ENCODE measurements around the gene TOX3. TPM values are rescaled to one million over a fixed set of nuclear protein-coding genes. Genes with fewer than 3 reads are reported as not detected.

TOX3 gene
- total RNA-seq, 2 experiments from 2014 or later, result not detected

DNA sequence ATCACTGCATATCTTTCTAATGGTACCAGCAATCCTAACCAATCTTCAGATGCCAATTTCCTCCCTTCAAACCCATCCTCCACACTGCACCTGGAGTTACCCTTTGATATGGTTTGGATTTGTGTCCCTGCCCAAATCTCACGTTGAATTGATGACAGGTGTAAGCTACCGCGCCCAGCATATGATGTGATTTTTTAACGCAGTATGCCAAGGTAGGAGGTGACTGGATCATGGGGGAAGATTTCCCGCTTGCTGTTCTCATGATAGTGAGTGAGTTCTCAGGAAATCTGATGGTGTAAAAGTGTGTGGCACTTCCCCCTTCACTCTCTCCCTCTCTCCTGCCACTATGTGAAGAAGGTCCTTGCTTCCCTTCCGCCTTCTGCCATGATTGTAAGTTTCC is 57.0 kb downstream of the TOX3 start:
- no peak for DNase-seq
- H3K36me3 Mint-ChIP-seq (ENCODE audit: low read depth), result no peaks in the 10 kb centered on the region
- no peaks in the 10 kb centered on the region for H3K9me3 Mint-ChIP-seq
- no peaks in the 10 kb centered on the region for H3K4me1 Mint-ChIP-seq
- no peak overlapping the region for H3K4me3 Mint-ChIP-seq
- ChIA-PET POLR2A (no interaction called here), CTCF (no interaction called here)
- no peaks in the 10 kb centered on the region for H3K27me3 Mint-ChIP-seq
- H3K27ac Mint-ChIP-seq, result no peak overlapping the region

DNA sequence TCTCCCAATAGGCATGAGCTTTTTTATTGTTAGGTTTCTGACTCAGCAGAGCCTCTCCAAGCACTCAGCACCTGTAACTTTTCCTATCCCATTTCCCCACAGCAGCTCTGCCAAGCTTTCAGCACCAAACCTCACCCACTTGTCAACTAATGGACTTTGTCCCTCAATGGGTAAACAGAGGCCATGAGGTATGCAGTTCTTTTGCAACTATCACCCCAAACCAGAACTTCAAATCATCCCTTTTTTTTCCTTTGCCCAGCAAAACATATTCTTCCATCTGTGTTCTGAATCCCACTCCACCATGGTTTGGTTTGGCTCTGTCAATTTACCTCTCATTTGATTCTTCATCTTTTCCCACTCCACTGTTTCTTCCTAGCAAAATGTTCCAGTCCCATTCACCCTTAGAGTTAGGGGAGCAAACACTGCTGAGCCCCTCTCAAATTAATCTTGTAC is 58.1 kb downstream of the TOX3 start:
- ChIA-PET POLR2A (no interaction called here), CTCF (no interaction called here)

DNA sequence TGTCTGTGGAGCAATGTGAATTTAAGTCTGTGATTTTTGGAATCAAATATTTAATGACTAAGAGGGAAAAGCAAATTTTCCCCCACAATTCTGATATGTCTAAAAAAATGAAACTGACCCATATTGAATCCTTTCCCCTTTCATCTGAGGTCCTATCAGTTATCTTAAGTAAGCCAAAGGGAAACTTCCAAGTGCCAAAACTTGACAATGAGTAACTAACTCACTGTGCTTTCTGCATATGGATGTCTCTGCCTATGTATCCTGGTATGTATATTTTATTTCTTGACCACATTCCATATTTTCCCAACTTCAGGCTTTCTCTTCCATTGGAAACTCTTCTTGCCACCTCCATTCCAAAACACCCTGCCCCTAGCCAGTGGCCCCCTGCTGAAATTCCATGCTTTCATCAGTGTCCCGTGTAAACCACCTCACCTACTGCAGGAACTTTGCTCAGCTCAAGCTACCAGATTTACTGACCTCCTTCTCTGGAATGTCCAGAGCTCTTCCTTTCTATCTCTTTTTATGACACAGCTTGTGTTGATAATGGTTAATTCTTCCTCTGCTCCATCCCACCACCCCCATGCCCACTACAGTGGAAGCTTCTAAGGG is 59.0 kb downstream of the TOX3 start:
- no peaks in the 10 kb centered on the region for H3K36me3 Mint-ChIP-seq (ENCODE audit: low read depth)
- CTCF ChIA-PET, result interaction anchor here (0.6 kb wide), 1 partner anchor 452 kb away, joined by 4 read pairs; no protein-coding TSS in a partner anchor
- H3K4me1 Mint-ChIP-seq, result no peaks in the 10 kb centered on the region
- H3K9me3 Mint-ChIP-seq, result no peaks in the 10 kb centered on the region
- no peak overlapping the region for H3K27ac Mint-ChIP-seq
- H3K4me3 Mint-ChIP-seq, result no peak overlapping the region
- no peaks in the 10 kb centered on the region for H3K27me3 Mint-ChIP-seq
- no peak for DNase-seq
- POLR2A ChIA-PET, result no interaction called here

More for the DNA sequence above, 58.1 kb downstream of the TOX3 start:
- Mint-ChIP-seq H3K4me1 (no peaks in the 10 kb centered on the region), H3K27ac (no peak overlapping the region), H3K36me3 (ENCODE audit: low read depth) (no peaks in the 10 kb centered on the region), H3K9me3 (no peaks in the 10 kb centered on the region), H3K27me3 (no peaks in the 10 kb centered on the region), H3K4me3 (no peak overlapping the region)
- DNase-seq, result no peak

DNA sequence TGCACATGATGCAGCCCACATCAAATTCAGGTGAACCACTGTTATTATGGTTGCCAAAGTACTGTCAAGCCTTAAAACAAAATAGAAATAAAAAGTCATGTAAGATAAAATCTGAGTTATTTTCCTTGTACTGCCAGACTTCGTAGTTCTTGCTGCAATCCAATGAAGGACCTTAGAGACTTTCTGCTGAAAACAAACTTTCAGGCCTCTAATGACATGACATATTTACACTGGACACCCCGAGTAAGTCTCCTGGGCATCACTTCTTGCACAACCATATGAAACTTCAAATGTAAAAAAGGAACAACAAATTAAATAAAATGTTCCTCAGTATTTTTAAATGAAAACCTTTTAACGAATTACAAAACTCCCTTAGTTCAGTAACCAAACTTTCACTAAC is 66.7 kb downstream of the TOX3 start:
- no peaks in the 10 kb centered on the region for H3K36me3 Mint-ChIP-seq (ENCODE audit: low read depth)
- ChIA-PET CTCF (no interaction called here), POLR2A (no interaction called here)
- no peak for DNase-seq
- no peak overlapping the region for H3K4me3 Mint-ChIP-seq
- no peaks in the 10 kb centered on the region for H3K27me3 Mint-ChIP-seq
- no peaks in the 10 kb centered on the region for H3K4me1 Mint-ChIP-seq
- no peaks in the 10 kb centered on the region for H3K9me3 Mint-ChIP-seq
- H3K27ac Mint-ChIP-seq, result no peak overlapping the region

DNA sequence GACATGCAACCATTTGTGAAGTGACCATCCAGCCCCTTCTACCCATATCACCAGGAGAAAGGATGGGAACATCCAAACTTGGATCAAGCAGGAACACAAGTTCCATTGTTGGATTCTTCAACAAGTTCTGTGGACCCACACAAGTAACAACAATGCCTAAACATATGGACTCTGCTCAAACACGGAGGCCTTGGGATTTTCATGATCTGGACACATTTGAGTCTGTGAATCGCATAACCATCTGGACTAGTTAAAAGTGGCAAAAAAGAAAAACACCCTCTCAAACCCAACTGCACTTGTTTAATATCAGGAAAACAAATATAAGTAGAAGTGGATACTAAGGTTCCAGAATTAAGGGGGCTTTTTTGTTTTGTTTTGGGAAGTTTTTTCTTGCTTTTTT is 70.8 kb downstream of the TOX3 start:
- ChIA-PET POLR2A (no interaction called here), CTCF (no interaction called here)
- Mint-ChIP-seq H3K36me3 (ENCODE audit: low read depth) (no peaks in the 10 kb centered on the region), H3K4me3 (no peak overlapping the region), H3K27ac (no peak overlapping the region), H3K4me1 (no peaks in the 10 kb centered on the region), H3K27me3 (no peaks in the 10 kb centered on the region), H3K9me3 (peaks cover 2% of the 10 kb centered on the region)
- DNase-seq, result no peak

DNA sequence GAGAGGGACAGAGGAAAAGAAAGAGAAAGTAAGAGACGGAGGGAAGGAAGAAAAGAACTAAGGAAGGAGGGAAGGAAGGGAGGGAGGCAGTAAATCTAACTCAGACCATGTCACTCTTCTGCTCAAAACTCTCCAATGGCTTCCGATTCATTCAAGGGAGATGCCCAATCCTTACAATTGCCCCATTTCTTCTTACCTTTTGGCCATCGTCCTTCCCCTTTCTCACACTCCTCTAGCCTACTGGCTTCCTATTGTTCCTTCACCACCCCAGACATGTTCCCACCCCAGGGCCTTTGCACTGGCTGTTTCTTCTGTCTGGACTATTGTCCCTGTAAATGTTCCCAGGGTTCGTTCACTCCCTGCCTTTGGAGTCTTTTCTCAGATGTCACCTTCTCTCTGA is 72.3 kb downstream of the TOX3 start:
- DNase-seq, result no peak
- H3K4me1 Mint-ChIP-seq, result no peaks in the 10 kb centered on the region
- CTCF ChIA-PET, result no interaction called here
- no peaks in the 10 kb centered on the region for H3K27me3 Mint-ChIP-seq
- no peak overlapping the region for H3K4me3 Mint-ChIP-seq
- peaks cover 2% of the 10 kb centered on the region for H3K9me3 Mint-ChIP-seq
- no peak overlapping the region for H3K27ac Mint-ChIP-seq
- no peaks in the 10 kb centered on the region for H3K36me3 Mint-ChIP-seq (ENCODE audit: low read depth)
- POLR2A ChIA-PET, result no interaction called here

DNA sequence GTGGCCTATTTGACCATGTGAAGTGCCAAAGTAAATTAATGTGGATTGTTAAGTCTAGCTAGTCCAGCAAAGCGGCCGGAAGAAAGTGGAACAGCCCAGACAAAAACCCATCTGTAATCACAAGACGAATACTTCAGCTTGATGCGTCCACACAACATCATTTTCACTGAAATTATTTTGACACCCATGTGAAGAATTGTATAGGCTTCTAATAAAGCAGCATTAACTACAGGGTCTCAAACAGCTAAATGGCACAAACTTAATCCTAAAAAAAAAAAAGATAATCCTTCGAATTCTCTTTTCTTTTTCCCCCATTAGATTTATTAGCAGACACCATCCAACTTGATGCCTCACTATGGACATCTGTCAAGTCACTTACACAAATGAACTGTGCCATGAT is 73.8 kb downstream of the TOX3 start:
- Mint-ChIP-seq H3K4me3 (no peak overlapping the region), H3K4me1 (no peaks in the 10 kb centered on the region), H3K36me3 (ENCODE audit: low read depth) (no peaks in the 10 kb centered on the region), H3K9me3 (peaks cover 2% of the 10 kb centered on the region), H3K27ac (no peak overlapping the region), H3K27me3 (no peaks in the 10 kb centered on the region)
- CTCF ChIA-PET, result no interaction called here
- POLR2A ChIA-PET, result no interaction called here
- no peak for DNase-seq

DNA sequence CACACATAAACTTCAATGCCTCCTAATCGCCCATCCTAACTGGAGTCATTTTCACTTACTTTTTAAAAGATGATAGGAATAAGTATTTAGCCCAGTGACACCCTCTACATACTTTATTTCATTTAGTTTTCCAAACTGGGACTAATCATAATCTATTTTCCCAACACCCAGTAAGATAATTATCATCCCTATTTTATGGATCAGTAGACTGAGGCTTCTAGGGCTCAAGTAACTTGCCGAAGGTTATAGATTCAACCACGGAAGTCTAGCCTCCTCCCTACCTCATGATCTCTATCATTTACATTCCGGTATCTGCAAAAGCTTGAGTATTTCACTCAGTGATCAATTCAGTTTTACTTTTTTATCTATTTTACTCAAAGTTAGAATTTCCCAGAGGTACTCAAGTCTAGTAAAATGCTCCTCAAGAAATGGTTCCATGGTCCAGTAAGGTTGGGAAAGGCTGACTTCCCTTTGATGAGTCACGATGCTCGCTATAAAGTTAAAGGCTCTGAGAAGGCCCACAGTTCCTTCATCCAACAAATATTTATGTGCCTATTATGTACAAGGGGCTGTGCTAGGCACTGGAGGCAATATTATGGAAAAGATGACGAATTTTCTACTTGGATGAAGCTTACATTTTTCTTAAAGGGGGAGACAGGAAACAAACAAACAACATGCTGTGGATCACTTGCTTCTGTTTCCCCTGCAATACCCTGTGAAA is 75.1 kb downstream of the TOX3 start:
- DNase-seq, result no peak
- no peaks in the 10 kb centered on the region for H3K27me3 Mint-ChIP-seq
- no peak overlapping the region for H3K27ac Mint-ChIP-seq
- POLR2A ChIA-PET, result no interaction called here
- CTCF ChIA-PET, result no interaction called here
- no peaks in the 10 kb centered on the region for H3K4me1 Mint-ChIP-seq
- no peak overlapping the region for H3K4me3 Mint-ChIP-seq
- H3K36me3 Mint-ChIP-seq (ENCODE audit: low read depth), result no peaks in the 10 kb centered on the region
- peaks cover 2% of the 10 kb centered on the region for H3K9me3 Mint-ChIP-seq

DNA sequence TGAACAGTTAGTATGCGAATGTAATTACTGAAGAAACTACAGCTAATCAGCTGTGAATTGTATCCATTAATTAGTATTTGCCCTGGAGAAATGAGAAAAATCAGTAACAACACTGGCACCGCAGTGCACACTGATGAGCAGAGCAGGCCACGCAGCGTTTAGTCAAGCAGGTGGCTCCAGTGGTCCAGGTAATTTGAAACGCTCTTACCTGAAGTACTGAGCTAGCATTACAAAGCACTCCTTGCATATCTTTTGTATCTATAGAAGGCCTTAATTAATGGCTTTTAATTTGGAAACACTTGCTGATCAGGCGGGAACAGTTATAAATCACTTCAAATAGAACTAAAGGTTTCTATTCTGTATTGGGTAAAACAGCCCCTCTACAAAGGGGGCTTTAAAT is 76.4 kb downstream of the TOX3 start:
- Mint-ChIP-seq H3K9me3 (peaks cover 2% of the 10 kb centered on the region), H3K4me1 (no peaks in the 10 kb centered on the region), H3K27ac (no peak overlapping the region), H3K4me3 (no peak overlapping the region), H3K36me3 (ENCODE audit: low read depth) (no peaks in the 10 kb centered on the region), H3K27me3 (no peaks in the 10 kb centered on the region)
- ChIA-PET POLR2A (no interaction called here), CTCF (no interaction called here)
- DNase-seq, result no peak

DNA sequence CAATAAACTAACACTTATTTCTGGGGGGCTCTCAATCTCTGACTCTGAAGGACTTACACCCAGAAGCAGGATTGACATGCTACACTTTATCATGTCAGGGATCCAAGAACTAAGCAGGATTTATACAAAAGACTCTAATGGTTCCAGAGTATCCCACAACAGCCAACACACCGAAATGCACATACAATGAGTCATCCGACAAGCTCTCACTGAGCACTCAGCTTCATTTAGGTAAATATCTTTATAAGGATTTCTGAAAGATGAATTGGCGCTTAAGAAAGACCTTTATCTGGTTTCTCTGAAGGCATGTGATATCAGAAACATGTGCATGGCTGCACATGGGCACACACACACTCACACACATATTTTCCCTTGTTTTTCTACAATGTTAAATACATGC is 77.2 kb downstream of the TOX3 start:
- ChIA-PET CTCF (no interaction called here), POLR2A (no interaction called here)
- H3K27ac Mint-ChIP-seq, result no peak overlapping the region
- no peak for DNase-seq
- H3K36me3 Mint-ChIP-seq (ENCODE audit: low read depth), result no peaks in the 10 kb centered on the region
- H3K27me3 Mint-ChIP-seq, result no peaks in the 10 kb centered on the region
- H3K9me3 Mint-ChIP-seq, result peaks cover 1% of the 10 kb centered on the region
- H3K4me1 Mint-ChIP-seq, result no peaks in the 10 kb centered on the region
- H3K4me3 Mint-ChIP-seq, result no peak overlapping the region

DNA sequence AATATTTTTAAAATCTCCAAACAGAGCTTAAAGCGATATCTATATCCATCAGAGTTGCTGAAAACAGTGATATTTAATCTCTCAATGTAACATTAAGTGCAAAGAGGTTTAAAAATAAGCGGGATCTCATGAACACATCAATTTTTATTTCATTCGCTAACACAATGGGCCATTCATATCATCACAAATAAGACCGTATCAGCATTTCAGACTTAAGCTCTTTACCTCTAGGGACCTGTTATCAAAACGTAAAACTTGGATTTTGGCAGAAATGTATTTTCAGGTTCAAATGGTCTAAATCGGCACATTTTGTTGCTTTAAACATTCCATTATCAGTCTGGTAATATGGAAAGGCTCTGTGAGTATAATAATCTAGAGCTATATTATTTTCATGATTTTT is 77.9 kb downstream of the TOX3 start:
- no peak overlapping the region for H3K27ac Mint-ChIP-seq
- no peaks in the 10 kb centered on the region for H3K9me3 Mint-ChIP-seq
- POLR2A ChIA-PET, result no interaction called here
- no peak overlapping the region for H3K4me3 Mint-ChIP-seq
- no peaks in the 10 kb centered on the region for H3K27me3 Mint-ChIP-seq
- no peak for DNase-seq
- no peaks in the 10 kb centered on the region for H3K36me3 Mint-ChIP-seq (ENCODE audit: low read depth)
- CTCF ChIA-PET, result no interaction called here
- H3K4me1 Mint-ChIP-seq, result no peaks in the 10 kb centered on the region

DNA sequence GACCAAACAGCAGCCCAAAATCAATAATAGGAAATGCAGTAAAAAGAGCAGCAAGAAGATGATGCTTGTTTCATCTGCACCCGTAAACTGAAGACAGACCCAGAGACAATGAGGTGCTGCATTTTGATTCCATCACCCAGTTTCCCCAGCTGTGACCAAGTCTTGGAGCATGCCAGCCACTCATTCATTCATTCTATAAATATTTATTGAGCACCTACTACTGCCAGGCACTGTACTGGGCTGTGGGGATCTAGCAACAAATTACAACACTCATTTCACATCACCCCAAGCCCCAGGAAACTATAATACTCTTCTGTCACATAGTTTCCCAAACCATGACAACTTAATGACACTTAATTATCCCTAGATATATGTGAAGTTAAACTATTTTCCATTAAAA is 79.2 kb downstream of the TOX3 start:
- Mint-ChIP-seq H3K4me1 (no peaks in the 10 kb centered on the region), H3K36me3 (ENCODE audit: low read depth) (no peaks in the 10 kb centered on the region), H3K27me3 (no peaks in the 10 kb centered on the region), H3K4me3 (no peak overlapping the region), H3K27ac (no peak overlapping the region), H3K9me3 (no peaks in the 10 kb centered on the region)
- DNase-seq, result no peak
- ChIA-PET CTCF (no interaction called here), POLR2A (no interaction called here)

DNA sequence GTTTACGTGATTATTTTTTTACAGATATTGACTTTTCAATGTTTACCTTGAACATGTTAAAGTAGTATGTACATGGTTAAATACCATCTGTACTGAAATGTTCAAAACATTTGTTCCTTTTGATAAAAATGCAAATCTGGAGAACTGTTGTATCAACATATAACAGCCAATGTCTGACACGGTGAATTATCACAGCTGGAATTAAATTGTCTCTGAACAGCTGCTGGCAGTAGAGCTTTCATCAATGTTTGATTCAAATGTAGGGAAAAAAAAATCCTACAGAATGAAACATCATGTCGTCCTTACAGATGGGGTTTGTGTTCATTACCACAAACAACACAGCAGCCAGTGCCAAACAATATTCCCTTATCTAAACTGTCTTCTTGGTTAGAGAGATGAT is 79.9 kb downstream of the TOX3 start:
- DNase-seq, result no peak
- H3K36me3 Mint-ChIP-seq (ENCODE audit: low read depth), result no peaks in the 10 kb centered on the region
- H3K4me3 Mint-ChIP-seq, result no peak overlapping the region
- CTCF ChIA-PET, result no interaction called here
- POLR2A ChIA-PET, result no interaction called here
- no peak overlapping the region for H3K27ac Mint-ChIP-seq
- no peaks in the 10 kb centered on the region for H3K4me1 Mint-ChIP-seq
- H3K9me3 Mint-ChIP-seq, result no peaks in the 10 kb centered on the region
- H3K27me3 Mint-ChIP-seq, result no peaks in the 10 kb centered on the region

DNA sequence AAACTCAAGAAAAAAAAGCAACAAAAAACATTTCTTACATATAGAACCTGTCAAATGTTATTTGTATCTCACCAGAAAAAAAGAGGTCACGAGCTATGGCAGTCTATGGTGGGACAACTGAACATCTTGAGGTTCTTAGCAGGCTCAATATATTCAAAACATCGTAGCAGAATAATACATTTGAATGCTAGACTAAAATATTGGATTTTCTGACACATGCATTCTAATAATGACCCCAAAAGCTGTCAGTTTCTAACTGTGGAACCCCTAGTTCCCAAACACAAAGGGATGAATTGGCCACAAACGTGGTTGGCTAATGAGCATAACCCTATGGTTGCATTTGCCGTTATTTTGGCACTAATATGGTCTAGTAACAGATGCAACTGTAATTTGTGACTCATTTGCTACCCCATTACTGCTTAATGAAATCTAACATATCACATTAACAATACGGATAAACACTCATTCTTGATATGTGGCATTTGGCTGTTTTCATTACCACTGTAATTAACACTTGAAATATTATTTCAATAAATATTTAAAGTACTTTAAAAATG is 81.2 kb downstream of the TOX3 start:
- DNase-seq, result no peak
- Mint-ChIP-seq H3K4me1 (no peaks in the 10 kb centered on the region), H3K4me3 (no peak overlapping the region), H3K9me3 (no peaks in the 10 kb centered on the region), H3K36me3 (ENCODE audit: low read depth) (no peaks in the 10 kb centered on the region), H3K27me3 (no peaks in the 10 kb centered on the region), H3K27ac (no peak overlapping the region)
- CTCF ChIA-PET, result no interaction called here
- POLR2A ChIA-PET, result no interaction called here

All from activated CD4-positive, alpha-beta T cell treated with anti-CD3 and anti-CD28 coated beads, Interleukin-2, amount 10 ng/mL, durations not matched to agents 7 days and 5 days (primary cell).